B cell (primary cell): ENCODE results near the gene CD79A.

Experiments used
- EZH2 ChIP-seq: IDR thresholded peaks from 2 replicates; pipeline ENCODE4 v1.6.1; 2012; ENCODE audit warnings: borderline replicate concordance, low read depth, mild to moderate bottlenecking, moderate library complexity, low read length; ENCODE audit not compliant: insufficient read depth, poor library complexity, severe bottlenecking
- TF ChIP-seq, protein P1 (sequence below): fragments of 200-600 bp; IDR thresholded peaks from one replicate; pipeline ENCODE4 v1.8.0; 2022; ENCODE audit warnings: antibody characterized with exemption, mild to moderate bottlenecking

DNA sequence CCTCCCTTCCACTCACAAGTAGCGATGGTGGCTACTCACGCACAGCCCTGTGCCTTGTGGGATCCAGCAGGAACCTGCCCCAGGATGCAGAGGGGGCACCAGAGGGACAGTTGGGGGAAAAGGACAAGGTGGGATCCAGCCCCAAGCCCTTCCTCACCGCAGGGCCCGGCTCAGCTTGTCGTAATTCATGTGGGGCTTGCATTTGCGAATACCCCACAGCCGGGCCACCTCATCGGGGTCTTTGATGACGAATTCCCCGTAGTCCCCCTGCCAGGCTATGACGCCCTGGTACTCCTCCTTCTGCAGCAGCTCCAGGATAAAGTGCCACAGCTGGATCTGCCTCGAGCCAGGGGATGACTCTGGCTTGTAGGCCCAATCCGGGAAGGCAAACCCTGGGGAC, 32.6 kb downstream of the CD79A start:
- no peak for TF ChIP-seq EZH2
- TF ChIP-seq, protein P1, sequence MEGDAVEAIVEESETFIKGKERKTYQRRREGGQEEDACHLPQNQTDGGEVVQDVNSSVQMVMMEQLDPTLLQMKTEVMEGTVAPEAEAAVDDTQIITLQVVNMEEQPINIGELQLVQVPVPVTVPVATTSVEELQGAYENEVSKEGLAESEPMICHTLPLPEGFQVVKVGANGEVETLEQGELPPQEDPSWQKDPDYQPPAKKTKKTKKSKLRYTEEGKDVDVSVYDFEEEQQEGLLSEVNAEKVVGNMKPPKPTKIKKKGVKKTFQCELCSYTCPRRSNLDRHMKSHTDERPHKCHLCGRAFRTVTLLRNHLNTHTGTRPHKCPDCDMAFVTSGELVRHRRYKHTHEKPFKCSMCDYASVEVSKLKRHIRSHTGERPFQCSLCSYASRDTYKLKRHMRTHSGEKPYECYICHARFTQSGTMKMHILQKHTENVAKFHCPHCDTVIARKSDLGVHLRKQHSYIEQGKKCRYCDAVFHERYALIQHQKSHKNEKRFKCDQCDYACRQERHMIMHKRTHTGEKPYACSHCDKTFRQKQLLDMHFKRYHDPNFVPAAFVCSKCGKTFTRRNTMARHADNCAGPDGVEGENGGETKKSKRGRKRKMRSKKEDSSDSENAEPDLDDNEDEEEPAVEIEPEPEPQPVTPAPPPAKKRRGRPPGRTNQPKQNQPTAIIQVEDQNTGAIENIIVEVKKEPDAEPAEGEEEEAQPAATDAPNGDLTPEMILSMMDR: no peak
